ENCODE measurements around the gene PRDM4. TPM values are rescaled to one million over a fixed set of nuclear protein-coding genes. Genes with fewer than 3 reads are reported as not detected.

PRDM4 gene
- total and polyA plus RNA-seq, 2 donors (not counting 1 experiment from before 2014, with no cell fraction given) = 22.5 to 23.9 TPM

DNA sequence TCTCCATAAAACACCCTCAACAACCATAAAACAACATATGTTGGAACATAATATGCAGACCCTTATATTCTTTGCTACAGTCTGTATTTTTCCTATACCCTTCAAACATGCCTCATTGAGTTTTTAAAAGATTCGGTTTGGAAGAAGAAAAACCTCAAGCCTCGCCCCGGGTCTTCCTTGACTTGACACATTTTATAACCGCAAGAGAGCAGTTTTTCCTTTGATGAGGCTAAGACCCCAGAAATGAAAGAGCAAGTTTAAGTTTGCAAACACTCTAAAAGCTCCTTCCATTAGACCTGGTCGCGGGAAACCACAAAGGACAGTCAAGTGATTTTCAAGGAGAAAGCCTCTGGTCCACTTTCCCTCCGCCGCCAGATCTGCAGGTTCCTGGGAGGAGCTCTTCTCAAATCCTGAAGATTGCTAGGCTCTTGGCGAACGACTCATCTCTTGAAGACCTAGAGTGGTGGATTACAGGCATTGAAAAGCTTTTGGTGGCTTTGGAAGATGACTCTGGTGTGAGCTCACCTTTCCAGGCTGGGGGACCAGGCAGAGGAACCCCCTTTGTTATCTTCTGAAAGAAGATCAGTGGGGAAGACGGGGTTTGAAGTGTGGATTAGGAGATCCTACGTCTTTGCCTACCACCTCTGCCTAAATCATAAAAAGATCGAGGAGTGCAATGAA is 13.6 kb upstream of the PRDM4 start, which contains the start of gene ASCL4:
Gene ASCL4, plus strand, starts transcription at position 356 of the 681 bp plus-strand sequence. CDS start 515 bp downstream, outside the sequence.
- no peak for TF ChIP-seq CTCF (conservative IDR thresholded peaks at IDR 0.05 in 1 of 2, IDR thresholded peaks at IDR 0.05 in 1 of 2; ENCODE audit: low read depth in 1 of 2, low read length in 2 of 2)
- TF ChIP-seq EZH2 (IDR thresholded peaks at IDR 0.05; ENCODE audit: low read length, missing control alignments) = no peak
- H3K9me3 ChIP-seq (ENCODE audit: control insufficient read depth, insufficient read depth, low read depth, low read length) = no peaks in the 10 kb centered on the region
- no peaks in the 10 kb centered on the region for H3K36me3 ChIP-seq (ENCODE audit: control insufficient read depth, insufficient read depth, low read length)
- H3K27me3 ChIP-seq (ENCODE audit: control insufficient read depth, insufficient read depth, low read length) = peaks cover 16% of the 10 kb centered on the region
- H3K4me3 ChIP-seq (replicated peaks in 1 of 4; ENCODE audit: control extremely low read depth in 1 of 4, insufficient read depth in 1 of 4, low read depth in 3 of 4, low read length in 4 of 4) = no peak within 1 kb of the TSS
- DNase-seq (ENCODE audit: low read depth in 2 of 2) = no peak
- H3K27ac ChIP-seq (ENCODE audit: insufficient read depth, low read length) = no peak within 1 kb of the TSS
- H3K4me1 ChIP-seq (ENCODE audit: control insufficient read depth, extremely low read depth, insufficient read depth, low read length) = no peaks in the 10 kb centered on the region
- no peak within 1 kb of the TSS for H2AFZ ChIP-seq (ENCODE audit: low read length)
- no peaks in the 10 kb centered on the region for H3K79me2 ChIP-seq (ENCODE audit: control insufficient read depth, insufficient read depth, low read length)
- no peak within 1 kb of the TSS for H3K9ac ChIP-seq (ENCODE audit: insufficient read depth, low read length)
- H4K20me1 ChIP-seq (ENCODE audit: control insufficient read depth, extremely low read depth, insufficient read depth, low read length) = no peaks in the 10 kb centered on the region
- H3K4me2 ChIP-seq (ENCODE audit: extremely low read depth, insufficient read depth, low read length) = no peak within 1 kb of the TSS

DNA sequence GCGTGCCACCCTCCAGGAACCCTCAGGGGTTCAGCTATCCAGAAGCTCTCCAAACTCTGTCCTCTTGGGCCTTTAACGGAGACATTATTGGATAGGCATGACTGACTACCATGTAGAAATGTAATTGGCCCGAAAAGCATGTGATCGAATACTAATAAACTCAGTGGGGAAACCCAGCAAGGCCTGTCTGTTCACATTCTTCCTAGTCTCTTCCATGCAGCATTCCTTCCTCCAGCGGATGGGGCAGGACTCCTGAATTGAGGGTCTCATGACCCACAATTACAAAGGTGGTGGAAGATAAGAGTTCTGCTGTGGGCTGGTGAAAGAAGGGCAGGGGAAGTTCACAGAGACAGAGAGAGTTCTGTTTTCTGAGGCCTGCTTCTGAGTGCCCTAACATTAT is 6.5 kb upstream of the PRDM4 start:
- no peak for TF ChIP-seq CTCF (conservative IDR thresholded peaks at IDR 0.05 in 1 of 2, IDR thresholded peaks at IDR 0.05 in 1 of 2; ENCODE audit: low read depth in 1 of 2, low read length in 2 of 2)
- no peak for TF ChIP-seq EZH2 (IDR thresholded peaks at IDR 0.05; ENCODE audit: low read length, missing control alignments)
- no peak overlapping the region for H3K4me3 ChIP-seq (replicated peaks in 1 of 4; ENCODE audit: control extremely low read depth in 1 of 4, insufficient read depth in 1 of 4, low read depth in 3 of 4, low read length in 4 of 4)
- H3K4me1 ChIP-seq (ENCODE audit: control insufficient read depth, extremely low read depth, insufficient read depth, low read length) = no peaks in the 10 kb centered on the region
- H3K9me3 ChIP-seq (ENCODE audit: control insufficient read depth, insufficient read depth, low read depth, low read length) = no peaks in the 10 kb centered on the region
- no peak overlapping the region for H3K9ac ChIP-seq (ENCODE audit: insufficient read depth, low read length)
- H3K4me2 ChIP-seq (ENCODE audit: extremely low read depth, insufficient read depth, low read length) = no peak overlapping the region
- no peaks in the 10 kb centered on the region for H3K79me2 ChIP-seq (ENCODE audit: control insufficient read depth, insufficient read depth, low read length)
- no peaks in the 10 kb centered on the region for H4K20me1 ChIP-seq (ENCODE audit: control insufficient read depth, extremely low read depth, insufficient read depth, low read length)
- no peak overlapping the region for H3K27ac ChIP-seq (ENCODE audit: insufficient read depth, low read length)
- H3K27me3 ChIP-seq (ENCODE audit: control insufficient read depth, insufficient read depth, low read length) = no peaks in the 10 kb centered on the region
- no peak overlapping the region for H2AFZ ChIP-seq (ENCODE audit: low read length)
- H3K36me3 ChIP-seq (ENCODE audit: control insufficient read depth, insufficient read depth, low read length) = no peaks in the 10 kb centered on the region
- no peak for DNase-seq (ENCODE audit: low read depth in 2 of 2)

DNA sequence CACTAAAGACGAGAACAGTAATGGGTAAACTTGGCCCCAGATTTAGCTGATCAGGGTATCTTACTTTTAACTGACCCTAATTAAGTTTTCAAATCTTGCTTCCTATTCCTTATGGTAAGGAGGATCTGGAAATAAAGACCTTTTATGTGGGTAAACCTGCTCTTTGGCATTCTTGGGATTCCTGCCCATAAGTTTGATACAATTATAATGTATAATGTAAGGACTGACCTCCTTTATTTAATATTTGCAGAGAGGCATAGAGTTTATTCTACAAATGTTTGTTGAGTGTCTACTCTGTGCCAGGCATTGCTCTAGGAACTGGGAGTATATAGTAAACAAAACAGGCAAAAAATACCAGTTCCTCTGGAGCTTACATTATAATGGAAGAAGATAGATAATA is 4.4 kb upstream of the PRDM4 start:
- Histone ChIP-seq H3K27ac (ENCODE audit: insufficient read depth, low read length) (no peak overlapping the region), H3K27me3 (ENCODE audit: control insufficient read depth, insufficient read depth, low read length) (no peaks in the 10 kb centered on the region), H3K4me3 (replicated peaks in 1 of 4; ENCODE audit: control extremely low read depth in 1 of 4, insufficient read depth in 1 of 4, low read depth in 3 of 4, low read length in 4 of 4) (no peak overlapping the region), H3K36me3 (ENCODE audit: control insufficient read depth, insufficient read depth, low read length) (no peaks in the 10 kb centered on the region), H3K79me2 (ENCODE audit: control insufficient read depth, insufficient read depth, low read length) (peaks cover 4% of the 10 kb centered on the region), H3K4me1 (ENCODE audit: control insufficient read depth, extremely low read depth, insufficient read depth, low read length) (no peaks in the 10 kb centered on the region), H4K20me1 (ENCODE audit: control insufficient read depth, extremely low read depth, insufficient read depth, low read length) (no peaks in the 10 kb centered on the region), H3K9me3 (ENCODE audit: control insufficient read depth, insufficient read depth, low read depth, low read length) (no peaks in the 10 kb centered on the region), H2AFZ (ENCODE audit: low read length) (no peak overlapping the region), H3K4me2 (ENCODE audit: extremely low read depth, insufficient read depth, low read length) (no peak overlapping the region), H3K9ac (ENCODE audit: insufficient read depth, low read length) (no peak overlapping the region)
- DNase-seq (ENCODE audit: low read depth in 2 of 2) = no peak
- TF ChIP-seq EZH2 (IDR thresholded peaks at IDR 0.05; ENCODE audit: low read length, missing control alignments) = no peak
- TF ChIP-seq CTCF (conservative IDR thresholded peaks at IDR 0.05 in 1 of 2, IDR thresholded peaks at IDR 0.05 in 1 of 2; ENCODE audit: low read depth in 1 of 2, low read length in 2 of 2) = no peak

All from fibroblast of lung (primary cell).